Measurements from ENCODE around the gene IQSEC3. TPM values are rescaled to one million over a fixed set of nuclear protein-coding genes. Genes with fewer than 3 reads are reported as not detected.
A peak's percentile ranks its signal among the peaks of the same experiment; 100 is the strongest.
"Not testable (repeated sequence)": the region's sequence is repeated elsewhere in the genome, so short reads cannot be mapped to it uniquely, and the experiment has no call there.

IQSEC3 gene
- total and polyA plus RNA-seq, 8 donors: 0.64 to 8.4 (median 6.0) TPM

- H3K4me3 ChIP-seq; ATAC-seq; DNase-seq; H3K27ac ChIP-seq; H3K4me1 ChIP-seq; intact Hi-C loops (cut with DNase I); H3K36me3 ChIP-seq; H3K9me3 ChIP-seq: not testable (repeated sequence)
- H3K27me3 ChIP-seq: peaks cover 4 to 72% of the 10 kb centered on the region in 2 donors
These were observed 8.0 kb downstream of the IQSEC3 start for GRCh38 chr12:74420-75190.

GRCh38 chr12:75541-75940 lies 9.0 kb downstream of the IQSEC3 start:
- H3K4me3 ChIP-seq; DNase-seq; ATAC-seq; H3K9me3 ChIP-seq; intact Hi-C loops (cut with DNase I); H3K27ac ChIP-seq; H3K4me1 ChIP-seq; H3K36me3 ChIP-seq: not testable (repeated sequence)
- H3K27me3 ChIP-seq: peaks cover 10 to 72% of the 10 kb centered on the region in 2 donors

GRCh38 chr12:76102-76501 lies 9.5 kb downstream of the IQSEC3 start:
- ATAC-seq; H3K9me3 ChIP-seq; H3K4me1 ChIP-seq; intact Hi-C loops (cut with DNase I); H3K36me3 ChIP-seq; H3K27ac ChIP-seq; H3K4me3 ChIP-seq; DNase-seq: not testable (repeated sequence)
- H3K27me3 ChIP-seq: peaks cover 10 to 73% of the 10 kb centered on the region in 2 donors

- ATAC-seq: peak; percentile 32
- DNase-seq; H3K27ac ChIP-seq; H3K9me3 ChIP-seq; H3K36me3 ChIP-seq; intact Hi-C loops (cut with DNase I); H3K4me1 ChIP-seq; H3K4me3 ChIP-seq: not testable (repeated sequence)
- H3K27me3 ChIP-seq: peaks cover 10 to 73% of the 10 kb centered on the region in 2 donors
These were observed 10.0 kb downstream of the IQSEC3 start for GRCh38 chr12:76551-76950.

GRCh38 chr12:77101-77719 lies 10.6 kb downstream of the IQSEC3 start:
- H3K4me1 ChIP-seq; H3K36me3 ChIP-seq; intact Hi-C loops (cut with DNase I); H3K9me3 ChIP-seq; ATAC-seq; H3K27ac ChIP-seq; H3K4me3 ChIP-seq; DNase-seq: not testable (repeated sequence)
- H3K27me3 ChIP-seq: peaks cover 10 to 74% of the 10 kb centered on the region in 2 donors

GRCh38 chr12:77769-78383 lies 11.3 kb downstream of the IQSEC3 start:
- peak; percentile 33 for ATAC-seq
- peaks cover 10 to 80% of the 10 kb centered on the region in 2 donors for H3K27me3 ChIP-seq
- intact Hi-C loops (cut with DNase I); H3K36me3 ChIP-seq; H3K4me3 ChIP-seq; DNase-seq; H3K27ac ChIP-seq; H3K4me1 ChIP-seq; H3K9me3 ChIP-seq: not testable (repeated sequence)

GRCh38 chr12:78981-79380 lies 12.4 kb downstream of the IQSEC3 start:
- Histone ChIP-seq H3K27ac (no peak overlapping the region), H3K27me3 (peaks cover 10 to 87% of the 10 kb centered on the region in 2 donors), H3K36me3 (no peaks in the 10 kb centered on the region), H3K4me1 (no peaks in the 10 kb centered on the region), H3K9me3 (no peaks in the 10 kb centered on the region), H3K4me3 (no peak overlapping the region)
- intact Hi-C loops (cut with DNase I): no loop called here
- ATAC-seq (no peak), DNase-seq (no peak)
- TF ChIP-seq CTCF (IDR thresholded peaks at IDR 0.05): no peak

GRCh38 chr12:80681-81190 lies 14.2 kb downstream of the IQSEC3 start:
- no peak for TF ChIP-seq CTCF (IDR thresholded peaks at IDR 0.05)
- intact Hi-C loops (cut with DNase I): no loop called here
- no peaks in the 10 kb centered on the region for H3K9me3 ChIP-seq
- peaks cover 10 to 82% of the 10 kb centered on the region in 2 donors for H3K27me3 ChIP-seq
- no peak overlapping the region for H3K27ac ChIP-seq
- H3K4me1 ChIP-seq: no peaks in the 10 kb centered on the region
- no peaks in the 10 kb centered on the region for H3K36me3 ChIP-seq
- no peak overlapping the region for H3K4me3 ChIP-seq
- no peak for DNase-seq
- ATAC-seq: no peak
